HG02798 (cell line): Measurements from ENCODE around the gene C22orf31.
"Not testable (repeated sequence)": the region's sequence is repeated elsewhere in the genome, so short reads cannot be mapped to it uniquely, and the experiment has no call there.

Source experiments
- ATAC-seq: cut with Tn5 transposase; IDR thresholded peaks from one replicate; pipeline ENCODE4 v1.9.1; 2021; ENCODE audit warnings: mild to moderate bottlenecking; ENCODE audit not compliant: unreplicated experiment, poor library complexity

The C22orf31 gene

DNA sequence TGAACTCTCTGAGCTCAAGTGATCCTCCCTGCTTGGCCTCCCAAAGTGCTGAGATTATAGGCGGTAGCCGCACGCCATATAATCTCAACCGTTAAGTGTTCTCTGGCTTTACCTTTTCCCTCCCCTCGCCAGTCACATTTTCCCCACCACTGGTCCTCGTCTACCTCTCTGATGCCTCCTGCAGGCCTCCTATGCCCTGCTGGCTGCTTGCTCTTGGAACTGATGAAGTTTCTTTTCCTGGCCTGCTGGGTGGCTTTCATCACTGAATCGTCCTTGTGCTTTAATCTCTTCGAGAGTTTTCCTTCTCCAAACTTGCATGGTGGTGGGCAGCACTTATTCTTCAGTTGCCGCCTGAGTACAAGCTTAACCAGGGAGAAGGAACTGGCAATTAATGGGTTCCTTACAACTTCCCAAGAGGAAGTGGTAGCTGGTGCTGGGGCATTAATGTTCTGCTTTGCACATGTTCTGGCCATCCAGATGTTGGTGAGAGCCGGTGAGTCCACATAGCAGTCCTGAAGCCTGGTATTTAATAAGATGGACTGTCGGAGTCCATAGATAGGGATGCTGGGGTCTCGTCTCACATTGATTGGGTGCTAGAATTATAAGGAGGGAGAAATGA is 1.3 kb downstream of the C22orf31 start:
- ATAC-seq, result no peak

DNA sequence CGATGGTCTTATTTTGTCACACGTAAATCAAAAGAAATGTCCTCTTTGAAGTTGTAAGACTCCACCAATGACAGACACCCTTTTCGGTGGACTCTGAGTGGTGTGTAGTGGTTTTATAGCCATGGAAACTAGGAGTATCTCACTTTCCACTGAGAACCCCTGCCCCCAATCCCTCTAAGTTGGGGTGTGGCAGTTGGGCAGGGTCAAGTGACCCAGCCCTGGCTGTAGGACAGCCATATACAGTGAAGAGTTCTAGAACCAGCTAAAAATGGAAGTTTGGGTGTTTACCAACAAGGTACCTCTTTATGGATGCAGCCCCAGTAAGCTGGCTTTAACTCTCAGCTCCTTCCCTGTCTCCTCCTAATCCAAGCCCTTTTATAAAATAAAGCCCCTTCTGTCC is 5.2 kb downstream of the C22orf31 start:
- no peak for ATAC-seq

DNA sequence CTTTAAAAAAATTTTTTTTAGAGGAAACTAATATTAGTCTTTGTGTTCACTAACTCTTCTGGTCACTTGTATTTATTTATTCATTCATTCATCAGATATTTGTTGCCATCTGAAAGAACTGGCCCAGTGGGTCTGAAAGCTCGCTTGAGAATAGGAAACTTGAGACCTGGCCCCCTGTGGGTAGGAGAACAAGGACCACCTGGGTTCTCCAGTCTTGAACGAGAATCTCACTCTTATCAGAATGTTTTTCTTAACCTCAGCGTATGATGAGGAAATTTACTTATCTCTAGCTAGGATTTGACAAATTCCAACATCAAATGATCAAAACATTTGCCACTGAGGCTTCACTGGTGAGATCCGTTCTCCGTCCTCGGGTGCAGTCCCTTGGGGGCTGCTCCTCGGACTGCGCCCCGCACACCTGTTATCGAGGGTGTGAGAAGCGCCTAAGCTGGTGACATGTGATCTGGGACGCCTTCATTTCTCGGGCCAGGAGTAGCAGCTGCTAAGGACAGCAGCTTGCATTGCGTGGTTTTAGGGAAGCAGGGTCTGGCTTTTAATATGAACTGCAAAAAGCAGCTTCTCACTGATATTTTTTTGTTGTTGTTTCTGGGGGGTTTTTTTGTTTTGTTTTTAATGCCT is 6.3 kb downstream of the C22orf31 start:
- ATAC-seq, result no peak

DNA sequence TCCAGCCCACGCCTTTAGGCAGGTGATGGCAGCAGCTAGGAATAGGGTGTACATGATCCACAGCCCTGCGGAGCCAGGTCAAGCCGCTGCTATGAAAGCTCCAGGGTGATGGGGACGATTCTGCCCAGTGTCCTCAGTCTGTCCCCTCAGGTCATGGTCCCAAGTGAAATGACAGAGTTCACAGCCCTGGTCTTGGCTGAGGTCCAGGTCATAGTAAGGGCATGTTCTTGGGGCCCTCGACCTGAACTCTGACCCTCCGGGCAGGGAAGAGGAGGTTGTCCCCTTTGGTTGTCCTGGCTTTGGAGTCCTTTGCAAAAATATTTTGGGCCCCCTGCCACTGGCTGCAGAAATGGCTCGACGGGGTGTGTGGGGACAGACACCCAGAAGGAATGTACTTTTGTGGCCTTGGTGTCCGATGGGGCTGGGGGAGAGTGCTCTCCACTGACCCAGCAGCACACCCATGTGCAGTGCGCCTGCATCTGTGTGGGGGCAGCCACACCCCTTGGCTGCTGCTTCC is 7.3 kb downstream of the C22orf31 start:
- ATAC-seq, result no peak

DNA sequence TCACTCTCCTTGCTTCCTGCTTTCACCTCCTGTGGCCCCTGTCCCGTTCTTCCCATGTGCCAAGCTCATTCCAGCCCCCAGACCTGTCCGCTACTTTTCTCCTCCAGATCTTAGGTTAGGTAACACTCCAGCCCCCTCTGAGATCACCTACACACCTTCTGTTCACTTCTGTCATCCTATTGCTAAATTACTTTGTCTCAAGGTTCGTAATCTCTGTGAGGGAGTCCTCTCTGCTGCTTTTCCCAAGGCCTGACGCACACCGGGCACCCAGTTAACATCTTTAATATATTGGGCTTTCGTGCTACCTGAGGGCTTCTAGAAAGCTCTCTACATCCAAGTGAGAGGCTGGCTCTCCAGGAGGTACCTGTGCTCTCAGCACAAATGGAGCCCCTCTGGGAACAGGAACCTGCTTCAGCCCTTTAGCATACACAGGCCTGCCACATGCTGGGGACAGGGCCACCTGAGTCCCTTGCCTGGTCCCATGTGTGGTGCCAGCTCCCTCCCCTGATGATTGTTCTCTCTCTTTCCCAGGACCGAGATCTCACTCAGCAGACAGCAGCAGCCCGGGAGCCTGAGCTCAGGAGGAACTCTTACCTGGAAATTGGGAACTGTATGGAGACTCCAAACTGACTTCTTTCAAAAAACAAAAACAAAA is 8.5 kb downstream of the C22orf31 start:
- no peak for ATAC-seq

- no peak for ATAC-seq
Measured at GRCh38 chr22:29050457-29050856, 11.2 kb downstream of the C22orf31 start.

DNA sequence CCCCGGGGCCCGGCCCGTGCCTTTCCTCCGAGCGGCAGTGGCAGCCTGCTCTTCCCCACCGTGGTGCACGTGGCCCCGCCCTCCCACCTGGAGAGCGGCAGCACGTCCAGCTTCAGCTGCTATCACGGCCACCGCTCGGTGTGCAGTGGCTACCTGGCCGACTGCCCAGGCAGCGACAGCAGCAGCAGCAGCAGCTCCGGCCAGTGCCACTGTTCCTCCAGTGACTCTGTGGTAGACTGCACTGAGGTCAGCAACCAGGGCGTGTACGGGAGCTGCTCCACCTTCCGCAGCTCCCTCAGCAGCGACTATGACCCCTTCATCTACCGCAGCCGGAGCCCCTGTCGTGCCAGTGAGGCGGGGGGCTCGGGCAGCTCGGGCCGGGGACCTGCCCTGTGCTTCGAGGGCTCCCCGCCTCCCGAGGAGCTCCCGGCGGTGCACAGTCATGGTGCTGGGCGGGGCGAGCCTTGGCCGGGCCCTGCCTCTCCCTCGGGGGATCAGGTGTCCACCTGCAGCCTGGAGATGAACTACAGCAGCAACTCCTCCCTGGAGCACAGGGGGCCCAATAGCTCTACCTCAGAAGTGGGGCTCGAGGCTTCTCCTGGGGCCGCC is 11.9 kb downstream of the C22orf31 start:
- no peak for ATAC-seq

GRCh38 chr22:29048822-29049654 is 12.6 kb downstream of the C22orf31 start:
- no peak for ATAC-seq

DNA sequence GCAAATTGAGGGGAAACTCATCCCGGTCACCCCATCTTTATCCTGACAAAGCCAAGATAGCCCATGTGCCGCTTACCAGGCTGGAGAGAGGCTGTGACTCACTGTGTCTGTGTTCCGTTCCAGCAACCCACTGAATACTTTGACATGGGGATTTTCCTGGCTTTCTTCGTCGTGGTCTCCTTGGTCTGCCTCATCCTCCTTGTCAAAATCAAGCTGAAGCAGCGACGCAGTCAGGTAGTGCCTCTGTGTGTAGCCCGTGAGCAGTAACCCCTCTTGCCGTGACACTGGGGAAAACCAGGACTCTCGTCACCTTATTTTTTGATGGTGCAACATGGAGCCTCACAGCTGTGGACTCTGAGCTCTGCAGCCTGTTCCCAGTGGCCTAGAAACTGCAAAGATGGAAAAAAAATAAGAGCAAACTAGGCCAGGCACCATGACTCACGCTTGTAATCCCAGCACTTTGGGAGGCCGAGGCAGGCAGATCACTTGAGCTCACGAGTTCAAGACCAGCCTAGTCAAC is 16.9 kb downstream of the C22orf31 start:
- ATAC-seq, result no peak

- ATAC-seq, result no peak
Measured at GRCh38 chr22:29043906-29044575, 17.6 kb downstream of the C22orf31 start.

DNA sequence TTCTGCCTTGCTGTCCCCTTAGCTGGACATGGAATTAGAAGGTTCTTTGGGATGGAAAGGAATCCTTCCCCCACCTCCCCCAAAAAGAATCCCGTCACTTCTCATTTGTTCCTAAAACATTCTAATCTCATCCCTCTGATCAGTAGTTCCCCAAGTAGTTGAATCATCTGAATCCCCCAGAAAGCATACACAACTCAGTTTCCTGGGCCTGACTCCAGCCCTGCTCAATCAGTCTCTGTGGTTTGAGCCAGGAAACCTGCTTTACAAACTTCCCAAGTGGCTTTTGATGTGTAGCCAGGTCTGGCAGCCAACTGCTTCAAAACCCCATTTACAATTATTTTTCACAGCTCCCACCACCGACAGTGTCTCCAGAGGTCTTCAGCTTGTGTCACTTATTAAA is 20.2 kb downstream of the C22orf31 start:
- ATAC-seq, result no peak

- no peak for ATAC-seq
Measured at GRCh38 chr22:29040385-29041275, 21.0 kb downstream of the C22orf31 start.

GRCh38 chr22:29039684-29040083 is 21.9 kb downstream of the C22orf31 start:
- ATAC-seq, result not testable (repeated sequence)

- ATAC-seq, result no peak
Measured at GRCh38 chr22:29039148-29039547, 22.5 kb downstream of the C22orf31 start.

DNA sequence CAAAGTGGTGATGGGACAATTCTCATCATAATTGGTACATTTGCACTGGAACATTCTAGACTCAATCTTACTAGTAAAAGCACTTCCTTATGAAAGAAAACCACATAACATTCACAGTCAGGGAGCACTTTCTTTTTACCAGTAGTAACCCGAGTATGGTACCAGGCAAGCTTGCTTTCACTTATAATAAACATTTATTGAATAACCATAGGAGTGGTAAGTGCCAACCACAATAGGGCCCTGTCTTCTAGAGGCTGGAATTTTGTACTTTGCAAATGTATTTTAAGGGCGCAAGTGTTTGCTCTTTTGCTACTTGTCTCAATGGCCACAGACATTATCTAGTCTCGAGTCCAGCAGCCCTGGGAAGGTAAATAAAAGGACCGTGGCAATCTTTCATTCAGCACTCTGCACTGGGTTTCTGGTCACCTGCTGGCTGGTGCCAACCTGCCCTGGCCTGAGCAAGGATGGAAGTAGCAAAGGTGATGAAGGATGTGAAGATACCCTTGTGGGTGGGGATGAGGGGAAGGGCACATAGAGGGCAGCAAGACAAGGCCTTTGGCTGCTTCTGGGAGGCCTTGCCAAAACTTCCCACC is 24.2 kb downstream of the C22orf31 start:
- ATAC-seq, result no peak

- no peak for ATAC-seq
Measured at GRCh38 chr22:29032584-29032983, 29.0 kb downstream of the C22orf31 start.

DNA sequence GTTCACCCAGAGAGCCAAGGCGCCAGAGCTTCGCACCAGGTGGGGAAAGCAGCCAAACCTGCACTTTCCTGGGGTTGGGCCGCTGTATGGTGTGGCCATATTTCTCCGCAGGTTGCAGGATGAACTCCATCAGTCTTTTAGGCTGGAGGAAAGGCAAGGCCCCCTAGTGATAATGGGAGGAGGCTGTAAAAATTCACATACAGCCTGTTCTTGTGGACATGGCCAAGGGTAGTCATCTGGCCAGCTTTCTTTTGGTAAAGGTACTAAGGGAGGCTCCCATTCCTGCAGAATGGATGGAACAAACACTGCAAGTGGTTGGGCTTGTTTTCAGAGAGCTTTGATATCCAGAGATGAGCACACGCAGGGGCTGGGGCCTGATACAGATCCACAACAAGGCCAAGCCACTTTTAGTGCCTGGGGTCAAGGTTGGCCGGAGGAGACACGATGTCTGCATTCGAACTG is 29.6 kb downstream of the C22orf31 start:
- ATAC-seq, result no peak
